Occipital lobe (tissue), 2 donors: ENCODE measurements around the gene ST3GAL5. TPM values are rescaled to one million over a fixed set of nuclear protein-coding genes. Genes with fewer than 3 reads are reported as not detected.
"Not testable (repeated sequence)": the region's sequence is repeated elsewhere in the genome, so short reads cannot be mapped to it uniquely, and the experiment has no call there.

Source experiments
- DNase-seq: peaks from one replicate; lab custom pipeline; 2025; lab: John Stamatoyannopoulos, UW
- total RNA-seq: library from RNA; depleted of rRNA; stranded (reverse); fragments of >200 nt; gene quantifications from one replicate; pipeline ENCODE4 v1.2.3, GENCODE V29; 2014

Gene ST3GAL5
- total RNA-seq, 1 donor from 2014 or later = 26.5 TPM

DNA sequence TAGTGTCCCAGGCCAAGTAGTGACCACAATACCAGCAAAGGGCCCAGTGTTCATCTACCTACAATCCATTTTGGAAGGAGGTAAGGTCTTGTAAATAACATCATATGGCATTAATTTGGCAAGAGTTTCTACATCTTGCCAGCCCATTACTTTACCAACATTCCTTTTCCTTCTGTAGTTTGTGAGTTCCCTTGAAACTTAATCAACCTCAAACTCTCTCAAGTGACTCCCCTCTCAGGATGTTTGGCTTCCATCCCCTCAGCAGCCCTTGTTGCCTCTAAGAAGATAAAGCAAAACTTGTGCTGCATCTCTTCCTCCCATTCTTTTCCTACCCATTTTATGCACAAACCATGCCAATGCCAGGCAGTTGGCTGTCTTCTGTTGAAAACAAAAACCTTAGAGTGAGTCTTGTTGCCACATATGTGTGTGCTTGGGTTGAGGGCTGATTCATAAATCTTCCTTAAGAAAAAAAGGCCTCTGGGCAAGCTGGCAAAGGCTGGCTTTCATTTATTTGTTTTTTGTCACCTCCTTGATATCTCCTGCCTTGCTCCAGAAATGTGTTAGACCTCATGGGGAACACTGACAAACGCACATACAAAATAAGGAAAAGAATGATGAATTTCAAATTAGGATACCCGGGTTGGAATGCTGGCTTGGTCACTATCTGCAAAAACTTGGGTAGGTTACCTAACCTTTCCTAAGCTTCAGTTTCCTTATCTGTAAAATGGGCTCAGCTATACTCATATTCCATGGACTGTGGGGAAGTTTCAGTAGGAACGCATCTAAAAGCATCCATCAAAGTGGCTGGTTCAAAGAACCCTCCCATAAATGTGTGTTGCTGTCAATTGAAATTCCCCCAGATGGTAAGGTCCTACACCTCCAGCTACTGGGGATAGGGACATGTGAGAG lies 29.4 kb upstream of the ST3GAL5 start:
- DNase-seq = no peak

DNA sequence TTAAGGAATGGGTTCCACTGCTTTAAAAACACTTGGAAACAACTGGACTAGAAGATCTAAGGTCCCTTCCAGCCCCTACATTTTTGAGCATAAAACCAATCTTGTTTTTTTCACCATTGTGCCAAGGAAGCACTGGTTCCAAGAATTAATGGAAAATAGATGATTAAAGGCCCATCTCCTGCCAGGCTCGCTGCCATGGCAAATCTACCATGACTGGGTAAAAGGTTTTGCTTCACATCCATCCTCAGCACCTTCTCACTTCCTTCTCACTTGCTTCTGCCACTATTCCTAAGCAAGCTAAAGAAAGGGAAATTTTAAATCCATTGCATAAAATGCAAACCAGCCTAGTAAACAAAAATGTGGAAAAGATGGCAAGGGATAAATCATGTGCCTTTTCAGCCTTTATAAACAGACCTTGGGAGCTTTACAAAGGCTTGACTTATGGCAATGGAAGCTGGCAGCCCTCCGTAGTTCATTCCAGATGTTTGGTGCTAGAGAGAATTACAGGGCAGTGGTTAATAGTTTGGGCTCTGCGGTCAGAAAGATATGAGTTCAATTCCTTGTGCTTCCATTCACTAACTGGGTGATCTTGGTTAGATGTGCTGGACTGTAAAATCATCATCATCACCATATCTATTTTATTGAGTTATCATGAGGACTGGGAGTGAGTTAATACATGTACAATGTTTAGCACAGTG lies 27.0 kb upstream of the ST3GAL5 start:
- no peak for DNase-seq

DNA sequence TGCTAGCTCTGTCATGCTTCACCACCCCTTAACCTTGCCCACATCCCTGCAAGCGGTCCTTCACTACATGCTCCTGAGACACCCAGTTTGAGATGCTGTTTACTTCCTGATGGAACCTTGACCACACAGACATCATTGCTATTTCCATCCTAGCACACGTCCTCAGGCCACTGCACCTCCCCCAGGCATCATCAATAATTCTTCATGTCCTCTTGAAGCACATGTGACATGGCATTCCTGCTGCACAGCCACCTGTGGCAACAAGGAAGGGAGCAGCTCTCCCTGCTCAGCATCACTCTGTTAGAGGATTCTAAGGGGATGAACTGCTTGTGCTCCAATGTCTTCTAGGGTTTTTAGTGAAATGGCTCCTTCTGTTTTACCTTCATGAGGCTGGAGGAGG lies 26.1 kb upstream of the ST3GAL5 start:
- DNase-seq = no peak

DNA sequence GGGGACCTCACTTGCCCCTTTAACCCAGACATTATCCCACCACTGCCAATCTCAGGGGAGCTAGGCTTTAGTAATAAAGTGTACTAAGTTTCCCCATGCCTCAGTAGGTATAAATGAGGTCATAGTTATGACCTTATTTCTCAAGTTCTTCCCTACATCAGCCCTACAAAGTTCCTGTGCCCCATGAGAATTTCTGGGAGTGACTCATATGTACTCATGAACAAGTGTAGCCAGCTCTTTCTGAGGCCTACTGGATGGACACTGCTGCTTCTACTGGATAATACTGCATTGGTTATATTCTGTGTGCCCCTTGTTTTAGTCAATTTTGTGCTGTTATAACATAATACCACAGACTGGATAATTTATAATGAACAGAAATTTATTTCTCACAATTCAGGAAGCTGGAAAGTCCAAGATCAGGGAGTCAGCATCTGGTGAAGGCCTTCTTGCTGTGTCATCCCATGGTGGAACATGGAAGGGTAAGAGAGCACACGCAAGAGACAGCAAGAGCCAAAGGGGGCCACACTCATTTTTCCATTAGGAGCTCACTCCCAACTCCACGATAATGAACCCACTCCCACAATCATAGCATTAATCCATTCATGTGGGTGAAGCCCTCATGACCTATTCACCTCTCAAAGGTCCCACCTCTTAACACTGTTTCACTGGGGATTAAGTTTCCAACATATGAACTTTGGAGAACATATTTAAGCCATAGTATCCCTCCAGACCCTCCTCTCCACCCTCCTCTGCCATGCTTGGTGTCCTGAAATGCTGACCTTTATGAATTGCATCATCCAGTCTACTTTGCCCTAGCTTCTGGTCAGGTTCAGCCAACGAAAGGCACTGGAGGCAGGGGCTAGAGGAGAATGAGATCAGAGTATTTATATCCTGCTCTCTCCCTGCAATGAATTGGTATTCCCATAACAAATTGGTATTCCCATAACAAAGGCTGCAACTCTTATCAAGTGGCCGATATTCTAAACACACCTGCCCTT lies 25.4 kb upstream of the ST3GAL5 start:
- DNase-seq = no peak

DNA sequence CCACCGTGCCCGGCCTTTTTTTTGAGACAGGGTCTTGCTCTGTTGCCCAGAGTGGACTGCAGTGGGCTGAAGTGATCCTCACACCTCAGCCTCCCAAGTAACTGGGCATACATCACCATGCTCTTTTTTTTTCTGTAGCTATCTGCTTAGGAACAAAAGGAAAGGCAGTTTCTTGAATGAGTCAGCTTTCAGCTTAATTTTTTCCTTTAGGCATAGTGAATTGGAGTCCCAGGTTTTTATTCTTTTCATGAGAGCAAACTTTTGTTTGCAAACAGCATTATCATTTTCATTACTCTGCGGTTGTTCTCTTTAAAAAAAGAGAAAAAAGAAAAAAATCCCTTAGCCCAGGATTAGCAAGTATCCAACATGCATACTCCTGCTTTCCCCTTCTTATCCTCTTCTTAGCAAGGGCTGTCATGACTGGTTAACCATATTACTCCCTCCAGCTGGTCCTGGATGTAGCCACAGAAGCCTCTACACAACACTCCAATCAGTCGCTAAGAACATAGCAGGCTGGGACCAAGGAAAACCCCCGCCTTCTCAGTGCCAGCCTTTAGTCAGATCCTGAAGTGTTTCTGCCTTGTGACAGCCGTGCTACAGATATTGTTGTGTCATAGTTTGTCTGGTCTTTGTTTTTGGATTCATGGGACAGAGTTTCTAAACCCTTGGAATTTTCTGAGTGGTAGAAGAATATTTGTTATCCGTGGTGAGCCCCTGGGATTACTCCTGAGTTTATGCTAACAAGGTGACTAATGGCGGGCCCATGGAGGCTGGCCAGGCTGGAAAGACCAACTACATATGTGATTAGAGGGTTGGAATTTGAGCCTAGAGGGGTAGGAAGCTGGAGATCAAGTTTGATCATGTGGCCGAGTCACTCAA lies 23.3 kb upstream of the ST3GAL5 start:
- DNase-seq = no peak

DNA sequence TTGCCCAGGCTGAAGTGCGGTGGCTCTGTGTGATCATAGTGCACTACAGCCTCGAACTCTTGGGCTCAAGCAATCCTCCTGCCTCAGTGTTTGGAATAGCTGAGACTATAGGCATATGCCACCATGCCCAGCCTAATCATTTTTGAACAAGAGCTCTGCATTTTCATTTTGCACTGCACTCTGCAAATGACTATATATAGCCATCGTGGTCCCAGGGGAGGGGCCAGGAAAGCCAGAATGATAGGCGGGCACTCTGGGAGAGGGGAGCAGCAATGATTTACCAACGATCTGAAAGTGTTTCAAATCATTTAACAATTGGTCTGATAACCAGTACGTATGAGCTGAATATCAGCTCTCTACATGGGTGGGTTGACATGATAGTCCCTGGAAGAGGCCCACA lies 22.3 kb upstream of the ST3GAL5 start:
- DNase-seq = no peak

DNA sequence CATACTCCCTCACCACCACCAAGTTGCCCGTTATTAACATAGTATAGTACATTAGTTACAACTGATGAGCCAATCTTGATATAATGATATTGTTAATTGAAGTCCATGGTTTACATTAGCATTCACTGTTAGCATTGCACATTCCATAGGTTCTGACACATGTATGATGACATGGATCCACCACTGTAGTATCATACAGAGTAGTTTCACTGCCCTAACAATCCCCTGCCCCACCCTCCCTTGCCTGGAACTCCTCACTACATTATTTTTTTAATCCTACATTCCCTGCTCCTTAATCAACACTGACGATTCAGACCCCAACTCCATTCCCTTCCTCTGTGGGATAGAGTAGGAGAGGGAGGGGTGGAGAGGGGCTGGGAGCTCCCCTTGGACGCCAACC lies 20.2 kb upstream of the ST3GAL5 start:
- no peak for DNase-seq

DNA sequence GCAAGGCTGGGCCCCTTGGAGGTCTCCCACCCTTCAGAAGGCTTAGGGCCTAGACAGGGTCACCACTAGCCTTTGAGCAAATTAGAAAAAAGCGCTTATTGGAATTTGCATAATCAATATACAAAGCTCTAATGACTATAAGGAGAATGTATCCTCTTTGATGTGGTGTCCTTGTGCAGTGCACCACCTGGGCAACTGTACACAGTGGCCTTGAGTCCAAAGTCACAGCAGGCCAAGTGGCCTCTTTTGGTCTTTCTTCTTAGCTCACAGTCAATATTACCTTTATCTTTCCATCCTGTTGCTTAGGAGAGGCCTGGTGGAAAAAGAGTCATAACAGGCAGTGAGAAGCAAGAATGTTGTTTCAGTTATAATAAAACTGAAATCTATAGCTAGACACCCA lies 19.7 kb upstream of the ST3GAL5 start:
- no peak for DNase-seq

DNA sequence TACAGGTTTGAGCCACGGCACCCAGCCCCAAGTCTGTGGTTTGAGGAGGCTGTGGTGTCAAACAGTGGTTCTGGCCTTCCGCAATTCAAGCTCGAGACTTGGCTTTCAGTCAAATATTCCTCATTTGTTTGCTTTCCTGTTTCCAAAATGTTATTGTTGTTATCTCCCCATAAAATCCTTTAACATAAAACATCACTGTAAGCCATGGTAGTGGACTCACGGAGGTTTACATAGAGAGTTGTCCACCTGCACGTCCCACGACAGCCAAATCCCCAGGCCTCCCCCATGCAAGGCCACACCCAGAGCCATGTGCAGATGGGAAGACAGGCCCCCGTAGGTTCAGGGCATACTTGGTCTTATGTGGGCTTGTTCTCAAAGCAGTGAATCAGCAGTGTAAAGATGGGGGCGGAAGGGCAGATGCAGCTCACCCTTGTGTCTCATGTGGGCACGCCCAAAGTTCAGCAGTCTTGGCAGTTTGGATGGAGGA lies 18.9 kb upstream of the ST3GAL5 start:
- DNase-seq = no peak

DNA sequence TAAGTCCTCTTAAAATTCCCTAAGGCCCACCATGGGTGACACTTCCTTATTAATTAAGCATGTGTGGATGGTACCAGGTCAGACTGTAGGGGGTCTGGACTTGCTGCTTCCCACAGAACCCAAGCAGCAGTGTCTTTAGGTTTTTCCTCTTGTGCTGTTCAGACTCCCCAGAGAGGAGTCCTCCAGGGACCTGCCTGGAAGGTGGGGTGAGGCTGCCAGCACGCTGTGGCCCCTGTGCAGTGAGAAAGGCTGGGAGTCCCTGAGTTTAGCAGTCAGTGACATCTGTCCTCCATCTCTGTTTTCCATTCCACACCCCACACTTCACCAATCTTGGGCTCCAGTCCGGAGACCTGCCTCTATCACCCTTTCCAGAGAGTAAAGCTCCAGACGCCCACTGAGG lies 18.0 kb upstream of the ST3GAL5 start:
- no peak for DNase-seq

DNA sequence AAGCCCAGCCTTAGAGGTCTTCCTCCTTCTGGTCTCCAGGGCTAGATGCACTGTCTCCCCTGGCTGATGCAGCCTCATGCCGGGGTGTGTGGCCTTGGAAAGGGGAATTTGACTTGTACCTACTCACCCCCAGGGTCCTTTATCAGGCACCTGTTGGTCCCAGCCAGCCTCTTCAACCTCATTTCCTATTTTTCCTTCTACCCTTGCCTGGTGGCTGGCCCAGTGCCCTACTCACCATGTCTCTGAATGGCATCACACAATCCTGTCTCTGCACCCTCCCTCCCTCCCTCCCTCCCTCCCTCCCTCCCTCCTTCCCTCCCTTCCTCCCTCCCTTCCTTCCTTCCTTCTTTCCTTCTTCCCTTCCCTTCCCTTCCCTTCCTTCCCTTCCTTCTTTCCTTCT lies 17.1 kb upstream of the ST3GAL5 start:
- no peak for DNase-seq

DNA sequence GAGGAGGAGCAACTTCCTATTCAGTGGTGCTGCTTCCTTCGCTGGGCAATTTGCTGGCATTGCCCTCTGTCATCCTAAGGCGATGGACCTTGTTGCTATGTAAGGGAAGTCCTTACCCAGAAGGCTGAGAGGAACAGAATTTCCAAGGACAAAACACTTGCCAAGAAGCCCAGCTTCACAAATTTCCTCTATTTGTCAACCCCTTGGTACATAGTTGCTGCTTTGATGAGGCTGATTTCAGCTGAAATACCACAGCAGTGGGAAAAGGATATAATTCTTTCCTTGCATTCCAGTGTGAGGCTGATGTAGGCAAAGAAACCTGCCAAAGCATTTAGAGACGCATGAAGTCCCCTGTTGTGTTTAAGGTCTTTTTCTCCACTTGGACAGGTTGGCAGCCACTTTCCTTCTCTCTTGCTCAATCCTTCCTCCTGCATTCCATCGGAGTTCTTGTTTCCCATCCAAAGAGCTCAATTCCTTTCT lies 16.4 kb upstream of the ST3GAL5 start:
- peak; percentile 18 for DNase-seq

DNA sequence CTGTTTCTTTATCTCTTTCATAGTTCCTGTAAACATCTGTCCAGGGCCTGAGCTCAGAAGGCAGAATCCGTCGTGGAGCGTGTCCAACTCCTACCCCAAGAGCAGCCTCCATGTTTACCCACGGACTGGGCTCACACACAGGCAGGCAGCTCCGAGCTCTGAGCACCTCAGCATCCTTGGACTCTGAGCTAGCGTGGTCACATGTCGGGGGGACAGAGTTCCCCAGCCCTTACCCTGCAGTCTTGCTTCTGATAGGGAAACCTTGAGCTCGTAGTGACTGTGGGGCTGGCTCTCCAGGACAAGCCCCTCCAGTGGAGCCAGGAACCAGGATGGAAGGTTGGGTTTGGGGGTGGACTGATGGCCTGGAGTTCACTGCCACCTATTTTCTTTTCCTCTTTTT lies 15.1 kb upstream of the ST3GAL5 start:
- no peak for DNase-seq

DNA sequence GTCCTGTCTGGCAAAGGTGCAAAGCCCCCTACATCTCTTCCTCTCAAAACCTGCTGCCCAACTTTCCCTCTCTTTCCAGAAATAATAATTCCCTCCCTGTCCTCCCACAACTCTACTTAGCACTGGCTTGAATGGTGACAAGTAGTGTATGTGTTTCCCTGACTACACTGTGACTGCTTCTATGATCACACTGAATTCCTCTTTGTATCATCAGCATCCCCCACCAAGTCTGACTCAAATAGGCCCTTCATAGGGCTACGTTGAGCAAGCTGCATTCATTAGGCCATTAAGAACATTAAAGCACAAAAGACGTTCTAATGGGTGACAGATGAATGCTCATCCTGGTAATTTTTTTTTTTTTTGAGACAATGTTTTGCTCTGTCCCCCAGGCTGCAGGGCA lies 13.7 kb upstream of the ST3GAL5 start:
- DNase-seq = peak; percentile 29

DNA sequence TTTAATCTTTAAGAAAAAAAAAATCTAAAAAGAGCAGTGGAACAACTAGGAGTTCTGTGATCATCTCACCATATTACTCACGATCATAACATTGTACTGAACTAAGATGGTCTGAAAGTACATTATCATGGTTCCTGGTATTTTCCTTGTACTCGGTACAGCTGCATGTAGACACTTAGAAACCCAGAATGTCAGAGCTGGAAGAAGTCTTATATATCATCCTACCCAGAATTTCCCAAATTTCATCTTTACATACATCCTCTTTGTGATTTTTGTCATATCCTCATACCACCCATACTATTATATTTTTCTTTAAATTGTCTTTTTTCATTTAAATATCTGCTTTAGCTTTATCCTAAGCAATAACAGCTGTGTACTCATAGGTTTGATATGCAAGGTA lies 12.4 kb upstream of the ST3GAL5 start:
- no peak for DNase-seq

DNA sequence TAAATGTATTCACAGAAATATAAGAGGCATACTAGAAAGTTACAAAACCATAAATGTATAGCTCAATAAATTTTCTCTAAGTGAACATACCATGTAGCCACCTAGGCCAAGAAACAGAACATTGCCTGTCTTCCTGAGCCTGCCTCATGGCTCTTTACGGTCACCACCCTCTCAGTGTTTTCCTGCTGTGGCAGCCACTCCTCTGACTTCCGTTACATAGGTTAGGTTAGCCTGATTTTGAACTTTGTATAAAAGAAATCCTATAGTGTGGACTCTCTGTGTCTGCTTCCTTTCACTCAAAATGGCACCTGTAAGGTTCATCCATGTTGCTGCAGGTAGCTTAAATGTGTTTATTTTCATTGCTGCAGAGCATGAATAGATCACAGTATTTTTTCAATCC lies 11.6 kb upstream of the ST3GAL5 start:
- no peak for DNase-seq

DNA sequence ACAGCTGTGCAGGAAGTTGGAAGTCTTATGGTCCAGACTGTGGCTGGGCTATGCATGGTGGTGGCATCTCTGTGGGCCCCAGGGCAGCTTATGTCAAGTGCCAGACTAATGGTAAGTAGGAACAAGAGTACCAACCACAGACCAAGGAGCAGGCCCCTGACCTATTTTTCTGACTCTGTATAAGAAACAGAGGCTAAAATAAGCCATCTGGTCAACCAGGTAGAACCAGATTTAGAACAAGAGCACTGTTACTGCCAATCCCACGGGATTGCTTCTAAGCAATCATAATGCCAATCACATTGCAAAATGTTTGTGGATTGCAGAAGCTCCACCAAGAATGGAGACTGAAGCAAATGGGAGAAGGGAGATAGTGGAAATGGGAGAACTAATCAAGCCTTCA lies 11.1 kb upstream of the ST3GAL5 start:
- DNase-seq = no peak

DNA sequence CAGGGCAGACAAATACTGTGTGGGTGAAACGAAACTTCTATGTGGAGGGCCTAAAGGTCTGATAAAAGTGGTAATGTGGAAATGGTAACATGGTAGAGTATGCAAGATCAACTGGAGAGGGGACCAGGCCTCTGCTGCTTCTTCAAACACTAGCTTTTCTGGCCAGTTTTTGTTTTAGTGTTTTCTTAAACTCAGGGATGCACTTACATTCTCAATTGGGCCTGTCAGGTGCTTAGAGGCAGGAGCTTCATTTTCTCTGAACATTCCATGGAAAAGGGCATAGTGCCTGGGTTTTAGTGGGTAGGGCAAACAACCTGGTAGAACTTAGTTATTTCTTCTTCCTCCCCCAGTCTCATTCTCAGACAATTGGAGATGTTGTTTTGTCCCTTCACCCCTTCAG lies 10.5 kb upstream of the ST3GAL5 start:
- no peak for DNase-seq

DNA sequence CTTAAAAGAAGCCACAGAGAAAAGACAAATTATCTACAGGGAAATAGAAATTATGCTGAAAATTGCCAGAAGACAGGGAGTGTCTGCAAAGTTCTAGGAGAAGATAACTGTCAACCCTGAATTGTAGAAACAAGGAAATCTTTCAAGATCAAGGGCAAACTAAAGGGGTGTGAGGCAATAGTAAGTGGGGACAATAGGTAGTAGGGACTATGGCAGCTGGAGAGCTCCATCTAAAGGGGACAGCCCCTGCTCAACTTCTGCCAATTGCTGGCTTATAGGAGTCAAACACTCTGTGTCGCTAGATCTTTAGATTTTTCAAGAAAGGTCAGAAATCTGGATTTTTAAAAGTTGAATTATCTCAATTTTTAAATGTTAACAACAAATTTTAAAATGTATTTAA lies 10.1 kb upstream of the ST3GAL5 start:
- DNase-seq = no peak

DNA sequence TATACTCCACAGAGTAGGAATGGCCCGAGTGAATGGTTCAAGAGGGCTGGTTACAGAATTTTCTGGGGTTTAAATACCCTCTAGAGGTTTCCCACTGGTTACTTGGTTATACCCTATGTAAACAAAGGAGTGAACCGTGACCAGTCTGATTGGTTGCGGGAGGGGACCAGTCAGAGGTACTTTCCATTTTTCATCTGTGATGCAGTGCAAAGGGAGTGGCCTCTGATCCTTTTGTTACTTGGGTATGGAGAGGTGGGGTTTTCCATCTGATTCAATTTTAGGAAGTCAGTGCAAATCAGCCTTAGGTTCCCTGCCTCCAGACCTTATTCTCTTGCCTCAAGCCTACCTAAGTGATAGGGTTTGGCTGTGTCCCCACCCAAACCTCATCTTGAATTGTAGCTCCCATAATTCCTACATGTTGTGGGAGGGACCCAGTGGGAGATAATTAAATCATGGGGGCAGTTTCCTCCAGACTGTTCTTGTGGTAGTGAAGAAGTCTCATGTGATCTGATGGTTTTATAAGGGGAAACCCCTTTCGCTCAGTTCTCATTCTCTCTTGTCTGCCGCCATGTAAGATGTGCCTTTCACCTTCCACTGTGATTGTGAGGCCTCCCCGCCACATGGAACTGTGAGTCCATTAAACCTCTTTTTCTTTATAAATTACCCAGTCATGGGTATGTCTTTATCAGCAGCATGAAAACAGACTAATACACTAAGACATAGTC lies 5.9 kb upstream of the ST3GAL5 start:
- not testable (repeated sequence) for DNase-seq
